HG03432 (cell line): ENCODE measurements around the gene ACSL1.
"Not testable (repeated sequence)": the region's sequence is repeated elsewhere in the genome, so short reads cannot be mapped to it uniquely, and the experiment has no call there.

ENCODE experiments used
- ATAC-seq: cut with Tn5 transposase; IDR thresholded peaks from one replicate; pipeline ENCODE4 v1.9.1; 2021; ENCODE audit warnings: mild to moderate bottlenecking, moderate library complexity; ENCODE audit not compliant: unreplicated experiment

Gene ACSL1

GRCh38 chr4:184762100-184762499 is 63.7 kb downstream of the ACSL1 start:
- ATAC-seq = peak; percentile 92

- no peak for ATAC-seq
Measured at GRCh38 chr4:184760681-184761080, 65.1 kb downstream of the ACSL1 start.

GRCh38 chr4:184757810-184758209 is 68.0 kb downstream of the ACSL1 start:
- ATAC-seq = no peak

GRCh38 chr4:184756399-184756798 is 69.4 kb downstream of the ACSL1 start:
- ATAC-seq = no peak

GRCh38 chr4:184755278-184755677 is 70.5 kb downstream of the ACSL1 start:
- no peak for ATAC-seq

- no peak for ATAC-seq
Measured at GRCh38 chr4:184752496-184753275, 73.1 kb downstream of the ACSL1 start.

GRCh38 chr4:184751585-184751956 is 74.2 kb downstream of the ACSL1 start:
- no peak for ATAC-seq

- no peak for ATAC-seq
Measured at GRCh38 chr4:184750926-184751584, 74.7 kb downstream of the ACSL1 start.

GRCh38 chr4:184748251-184748652 is 77.5 kb downstream of the ACSL1 start:
- no peak for ATAC-seq

- no peak for ATAC-seq
Measured at GRCh38 chr4:184747034-184747830, 78.5 kb downstream of the ACSL1 start.

- peak; percentile 70 for ATAC-seq
Measured at GRCh38 chr4:184745831-184746795, 79.7 kb downstream of the ACSL1 start.

GRCh38 chr4:184744236-184744635 is 81.5 kb downstream of the ACSL1 start:
- no peak for ATAC-seq

- no peak for ATAC-seq
Measured at GRCh38 chr4:184743650-184744049, 82.1 kb downstream of the ACSL1 start.

GRCh38 chr4:184741651-184742050 is 84.1 kb downstream of the ACSL1 start:
- ATAC-seq = not testable (repeated sequence)

- ATAC-seq = no peak
Measured at GRCh38 chr4:184740980-184741391, 84.8 kb downstream of the ACSL1 start.

GRCh38 chr4:184739575-184739974 is 86.2 kb downstream of the ACSL1 start:
- ATAC-seq = not testable (repeated sequence)

GRCh38 chr4:184734758-184735157 is 91.0 kb downstream of the ACSL1 start:
- no peak for ATAC-seq

- peak; percentile 93 for ATAC-seq
Measured at GRCh38 chr4:184733654-184734524, 91.9 kb downstream of the ACSL1 start, which contains the start of gene CENPU. TSS of gene CENPU (minus strand) at chr4:184734096. CDS start at chr4:184734062, 34 bp downstream.

GRCh38 chr4:184732126-184732525 is 93.6 kb downstream of the ACSL1 start:
- ATAC-seq = no peak
